Activated CD4-positive, alpha-beta memory T cell treated with anti-CD3 and anti-CD28 coated beads for 36 hours (primary cell): Measurements from ENCODE around the gene PHLDA3. TPM values are rescaled to one million over a fixed set of nuclear protein-coding genes. Genes with fewer than 3 reads are reported as not detected.

Source experiments
- CTCF ChIA-PET: fragments of 350-600 bp; sonication (Branson Sonifier 250); formaldehyde crosslinking; loops from one replicate; lab custom pipeline; 2021; ENCODE audit warnings: antibody characterized with exemption, inconsistent platforms; lab: Charles Lee
- POLR2A ChIA-PET: fragments of 350-600 bp; sonication (Branson Sonifier 250); formaldehyde crosslinking; loops from one replicate; lab custom pipeline; 2021; ENCODE audit warnings: antibody characterized with exemption; lab: Charles Lee
- DNase-seq: peaks from one replicate; pipeline ENCODE4 v3.0.0-alpha.2; 2020
- H3K27ac Mint-ChIP-seq: one replicate; pipeline ENCODE4 v1.8.0; 2021; ENCODE audit warnings: mixed read lengths
- H3K27me3 Mint-ChIP-seq: one replicate; pipeline ENCODE4 v1.8.0; 2021; ENCODE audit warnings: mixed read lengths
- H3K36me3 Mint-ChIP-seq: one replicate; pipeline ENCODE4 v1.8.0; 2021; ENCODE audit warnings: mixed read lengths
- H3K4me1 Mint-ChIP-seq: one replicate; pipeline ENCODE4 v1.8.0; 2021; ENCODE audit warnings: low read depth, mixed read lengths
- H3K4me3 Mint-ChIP-seq: one replicate; pipeline ENCODE4 v1.8.0; 2021; ENCODE audit warnings: mild to moderate bottlenecking, mixed read lengths
- H3K9me3 Mint-ChIP-seq: one replicate; pipeline ENCODE4 v1.8.0; 2021; ENCODE audit warnings: mixed read lengths
- intact Hi-C: fragments of 100-400 bp; cut with micrococcal nuclease; formaldehyde crosslinking; loops from one replicate; pipeline ENCODE4 v1.15.1; 2023
- total RNA-seq, 2 experiments: library from RNA; stranded (reverse); gene quantifications; one replicate each; pipeline ENCODE4 v1.2.3, GENCODE V29; 2021

The PHLDA3 gene
- total RNA-seq, 2 experiments from 2014 or later, result 3.4 to 4.1 TPM

DNA sequence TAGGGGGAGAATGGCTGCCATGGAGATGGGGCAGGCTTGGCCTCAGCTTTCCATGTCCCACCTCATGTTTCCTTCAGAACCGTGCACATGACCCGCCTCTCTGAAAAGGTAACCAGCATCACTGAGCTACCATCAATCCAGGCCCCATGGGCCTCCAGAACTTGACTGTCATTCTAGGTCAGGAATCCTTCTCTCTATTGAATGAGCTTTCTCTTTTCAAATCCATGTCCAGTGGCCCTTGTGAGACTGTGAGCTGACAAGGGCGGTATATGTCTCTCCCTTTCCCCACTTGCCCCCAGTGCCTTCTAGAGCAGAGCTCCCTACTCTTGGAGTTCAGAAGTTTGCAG lies 33.5 kb upstream of the PHLDA3 start:
- no peak for DNase-seq
- no peaks in the 10 kb centered on the region for H3K27me3 Mint-ChIP-seq
- ChIA-PET CTCF (interaction anchor here (1.0 to 13.7 kb wide), 4 partner anchors 11 to 67 kb away, joined by 4 to 143 read pairs (median 40); no protein-coding TSS in a partner anchor), POLR2A (interaction anchor here (1.2 kb wide), 1 partner anchor 11 kb away, joined by 3 read pairs; no protein-coding TSS in a partner anchor)
- no peaks in the 10 kb centered on the region for H3K36me3 Mint-ChIP-seq
- intact Hi-C loops, result no loop called here
- H3K27ac Mint-ChIP-seq, result no peak overlapping the region
- H3K9me3 Mint-ChIP-seq, result no peaks in the 10 kb centered on the region
- H3K4me3 Mint-ChIP-seq, result no peak overlapping the region
- peaks cover 31% of the 10 kb centered on the region for H3K4me1 Mint-ChIP-seq

GRCh38 chr1:201501812-201502510 lies 33.0 kb upstream of the PHLDA3 start:
- POLR2A ChIA-PET, result interaction anchor here (1.2 kb wide), 1 partner anchor 11 kb away, joined by 3 read pairs; no protein-coding TSS in a partner anchor
- no peak overlapping the region for H3K27ac Mint-ChIP-seq
- no peak overlapping the region for H3K4me3 Mint-ChIP-seq

DNA sequence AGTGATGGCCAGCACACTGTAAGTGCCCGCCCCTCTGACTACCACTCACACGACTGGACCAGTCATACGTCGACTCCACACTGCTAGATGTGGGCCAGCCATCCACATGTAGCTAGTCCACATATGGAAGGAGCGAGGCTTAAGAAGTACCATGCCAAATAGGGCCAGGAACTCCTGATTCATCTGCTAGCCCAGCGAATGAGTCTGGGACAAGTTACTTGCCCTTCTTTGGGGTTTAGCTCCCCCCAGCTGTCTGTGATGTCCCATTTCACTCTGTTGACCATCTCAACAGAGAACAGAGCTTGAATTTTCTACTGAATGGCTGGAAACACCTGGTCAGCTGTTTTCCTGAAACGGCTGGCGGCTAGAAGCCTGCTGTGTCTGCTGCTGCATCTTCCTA lies 32.2 kb upstream of the PHLDA3 start:
- Mint-ChIP-seq H3K9me3 (no peaks in the 10 kb centered on the region), H3K27me3 (no peaks in the 10 kb centered on the region), H3K27ac (no peak overlapping the region), H3K36me3 (no peaks in the 10 kb centered on the region), H3K4me1 (peaks cover 24% of the 10 kb centered on the region), H3K4me3 (no peak overlapping the region)
- ChIA-PET POLR2A (no interaction called here), CTCF (interaction anchor here (0.9 to 13.7 kb wide), 4 partner anchors 12 to 66 kb away, joined by 3 to 143 read pairs (median 38); no protein-coding TSS in a partner anchor)
- intact Hi-C loops, result no loop called here
- DNase-seq, result no peak

More at GRCh38 chr1:201501812-201502510, 33.0 kb upstream of the PHLDA3 start:
- DNase-seq, result no peak
- no peaks in the 10 kb centered on the region for H3K27me3 Mint-ChIP-seq
- H3K36me3 Mint-ChIP-seq, result no peaks in the 10 kb centered on the region
- H3K4me1 Mint-ChIP-seq, result peaks cover 28% of the 10 kb centered on the region
- intact Hi-C loops, result no loop called here
- no peaks in the 10 kb centered on the region for H3K9me3 Mint-ChIP-seq
- CTCF ChIA-PET, result interaction anchor here (1.0 to 13.7 kb wide), 3 partner anchors 12 to 55 kb away, joined by 4 to 143 read pairs (median 73); no protein-coding TSS in a partner anchor

DNA sequence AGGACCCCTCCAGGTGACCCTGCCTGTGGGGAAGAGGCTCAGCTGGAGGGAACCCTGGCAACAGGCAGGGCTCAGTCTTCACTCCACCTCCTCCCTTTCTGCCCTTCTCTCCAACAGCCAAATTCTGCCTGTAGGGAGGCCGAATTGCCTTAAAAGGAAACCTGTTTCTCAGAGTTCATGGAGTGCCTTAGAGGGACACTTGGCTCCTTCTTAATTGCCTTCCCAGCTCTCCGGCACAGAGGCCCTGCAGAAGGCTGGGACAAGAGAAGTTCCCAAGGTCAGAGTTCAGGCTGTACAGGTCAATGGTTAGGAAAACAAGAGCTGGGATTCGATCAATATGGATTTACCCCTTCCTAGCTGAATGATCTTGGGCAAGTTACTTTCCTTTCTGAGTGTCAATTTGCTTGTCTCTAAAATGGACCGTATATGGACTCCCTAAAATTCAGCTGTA lies 31.7 kb upstream of the PHLDA3 start:
- ChIA-PET POLR2A (no interaction called here), CTCF (interaction anchor here (0.9 to 13.7 kb wide), 4 partner anchors 13 to 65 kb away, joined by 3 to 143 read pairs (median 38); no protein-coding TSS in a partner anchor)
- peaks cover 20% of the 10 kb centered on the region for H3K4me1 Mint-ChIP-seq
- no peaks in the 10 kb centered on the region for H3K9me3 Mint-ChIP-seq
- no peaks in the 10 kb centered on the region for H3K27me3 Mint-ChIP-seq
- H3K27ac Mint-ChIP-seq, result no peak overlapping the region
- no peak overlapping the region for H3K4me3 Mint-ChIP-seq
- no peaks in the 10 kb centered on the region for H3K36me3 Mint-ChIP-seq
- no peak for DNase-seq
- intact Hi-C loops, result no loop called here

DNA sequence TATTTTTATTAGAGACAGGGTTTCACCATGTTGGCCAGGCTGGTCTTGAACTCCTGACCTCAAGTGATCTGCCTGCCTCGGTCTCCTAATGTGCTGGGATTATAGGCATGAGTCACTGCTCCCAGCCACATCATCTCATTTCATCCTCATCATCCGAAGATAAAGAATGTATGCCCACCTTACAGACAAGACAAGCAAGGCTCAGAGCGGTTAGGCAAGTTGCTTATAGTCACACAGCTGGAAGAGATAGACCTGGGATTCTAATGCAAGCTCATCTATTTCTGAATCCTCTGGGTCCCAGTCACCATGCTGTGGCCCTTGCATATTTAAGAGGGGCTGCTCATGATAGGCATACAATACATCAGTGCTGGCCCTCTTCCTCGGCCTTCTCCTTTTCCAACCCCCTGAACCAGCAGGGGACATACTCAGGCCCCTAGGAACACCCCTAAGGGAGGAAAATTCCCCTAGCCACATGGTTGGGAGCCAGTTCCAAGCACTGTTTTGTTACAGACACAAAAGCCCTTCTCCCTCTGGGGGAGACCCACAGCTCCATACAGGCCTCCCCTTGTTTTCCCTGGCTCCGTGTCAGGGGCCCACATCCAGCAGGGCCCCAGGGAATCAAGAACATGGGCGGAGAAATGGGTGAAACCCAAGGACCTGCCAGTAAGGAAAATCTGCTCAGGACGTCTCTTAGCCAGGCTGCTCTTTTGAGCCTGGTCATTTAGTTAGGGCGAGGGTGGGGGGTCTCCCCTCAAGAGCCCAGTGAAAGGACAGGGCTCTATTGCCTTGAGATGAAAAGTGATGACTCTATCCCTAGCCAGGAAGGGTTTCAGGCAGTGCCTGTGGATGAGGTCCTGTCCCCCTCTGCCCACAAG lies 31.0 kb upstream of the PHLDA3 start:
- no peaks in the 10 kb centered on the region for H3K9me3 Mint-ChIP-seq
- H3K27me3 Mint-ChIP-seq, result no peaks in the 10 kb centered on the region
- ChIA-PET CTCF (interaction anchor here (1.1 to 13.7 kb wide), 4 partner anchors 14 to 65 kb away, joined by 3 to 143 read pairs (median 14); no protein-coding TSS in a partner anchor), POLR2A (interaction anchor here (1.0 kb wide), 1 partner anchor 13 kb away, joined by 3 read pairs; no protein-coding TSS in a partner anchor)
- H3K4me3 Mint-ChIP-seq, result no peak overlapping the region
- H3K27ac Mint-ChIP-seq, result no peak overlapping the region
- H3K4me1 Mint-ChIP-seq, result peaks cover 13% of the 10 kb centered on the region
- DNase-seq, result no peak
- intact Hi-C loops, result no loop called here
- no peaks in the 10 kb centered on the region for H3K36me3 Mint-ChIP-seq

DNA sequence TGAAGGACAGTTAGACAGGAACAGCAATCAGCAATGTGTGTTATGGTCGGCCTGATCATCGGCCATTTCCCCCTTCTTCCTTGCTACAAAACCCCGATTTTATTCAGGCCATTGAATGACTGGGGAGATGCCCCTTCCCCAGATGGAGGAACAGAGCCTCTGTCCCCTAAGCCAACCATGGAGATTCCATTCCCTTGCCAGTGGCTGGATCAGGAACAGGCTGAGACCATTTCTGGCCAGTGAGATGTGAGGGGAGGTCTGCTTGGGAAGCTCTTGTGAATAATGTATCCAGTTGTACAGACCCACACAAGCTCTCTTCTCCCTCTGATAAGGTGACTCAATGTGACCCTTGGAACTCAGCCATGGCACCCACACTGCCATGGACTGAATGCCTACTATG lies 30.2 kb upstream of the PHLDA3 start:
- intact Hi-C loops, result no loop called here
- peaks cover 4% of the 10 kb centered on the region for H3K36me3 Mint-ChIP-seq
- no peak overlapping the region for H3K27ac Mint-ChIP-seq
- H3K9me3 Mint-ChIP-seq, result no peaks in the 10 kb centered on the region
- H3K4me3 Mint-ChIP-seq, result no peak overlapping the region
- DNase-seq, result no peak
- no peaks in the 10 kb centered on the region for H3K27me3 Mint-ChIP-seq
- CTCF ChIA-PET, result interaction anchor here (1.8 to 13.7 kb wide), 3 partner anchors 14 to 64 kb away, joined by 5 to 143 read pairs (median 23); no protein-coding TSS in a partner anchor
- peaks cover 10% of the 10 kb centered on the region for H3K4me1 Mint-ChIP-seq
- POLR2A ChIA-PET, result interaction anchor here (1.0 kb wide), 1 partner anchor 14 kb away, joined by 3 read pairs; no protein-coding TSS in a partner anchor

DNA sequence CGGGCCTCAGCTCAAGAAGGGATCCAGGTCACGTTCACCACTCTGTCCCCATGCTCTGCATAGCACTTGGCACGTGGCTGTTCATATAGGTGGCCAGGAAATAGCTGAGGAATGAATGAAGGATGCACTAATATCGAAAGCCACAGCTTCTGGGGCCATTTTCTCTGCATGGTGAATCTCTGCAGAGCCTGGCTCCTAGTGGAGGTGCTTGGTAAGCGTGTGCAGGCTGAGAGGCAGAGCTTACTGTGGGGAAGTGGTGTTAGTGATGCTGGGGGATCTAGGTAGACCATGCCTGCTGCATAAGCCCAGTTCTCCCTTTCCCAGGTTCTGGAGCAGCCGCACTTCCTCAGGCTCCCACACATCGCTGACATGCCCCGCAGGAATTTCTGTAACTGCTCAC lies 29.6 kb upstream of the PHLDA3 start:
- Mint-ChIP-seq H3K9me3 (no peaks in the 10 kb centered on the region), H3K27ac (no peak overlapping the region), H3K36me3 (peaks cover 7% of the 10 kb centered on the region), H3K4me1 (peaks cover 5% of the 10 kb centered on the region), H3K4me3 (no peak overlapping the region), H3K27me3 (no peaks in the 10 kb centered on the region)
- ChIA-PET CTCF (interaction anchor here (1.8 to 13.7 kb wide), 3 partner anchors 15 to 63 kb away, joined by 5 to 143 read pairs (median 23); no protein-coding TSS in a partner anchor), POLR2A (no interaction called here)
- intact Hi-C loops, result no loop called here
- DNase-seq, result no peak

GRCh38 chr1:201497935-201498509 lies 29.0 kb upstream of the PHLDA3 start:
- no peak for DNase-seq
- Mint-ChIP-seq H3K36me3 (peaks cover 11% of the 10 kb centered on the region), H3K27me3 (no peaks in the 10 kb centered on the region), H3K9me3 (no peaks in the 10 kb centered on the region), H3K4me3 (no peak overlapping the region), H3K4me1 (no peaks in the 10 kb centered on the region), H3K27ac (no peak overlapping the region)
- CTCF ChIA-PET, result interaction anchor here (1.8 to 13.7 kb wide), 3 partner anchors 16 to 62 kb away, joined by 5 to 143 read pairs (median 23); no protein-coding TSS in a partner anchor
- POLR2A ChIA-PET, result no interaction called here
- intact Hi-C loops, result no loop called here

GRCh38 chr1:201496296-201496690 lies 27.3 kb upstream of the PHLDA3 start:
- H3K27me3 Mint-ChIP-seq, result no peaks in the 10 kb centered on the region
- no peak overlapping the region for H3K27ac Mint-ChIP-seq
- H3K4me3 Mint-ChIP-seq, result no peak overlapping the region
- ChIA-PET CTCF (interaction anchor here (1.0 to 13.7 kb wide), 3 partner anchors 11 to 17 kb away, joined by 4 to 143 read pairs (median 23); partner anchors contain the start of gene CSRP1), POLR2A (no interaction called here)
- H3K9me3 Mint-ChIP-seq, result no peaks in the 10 kb centered on the region
- no peak for DNase-seq
- intact Hi-C loops, result no loop called here
- peaks cover 11% of the 10 kb centered on the region for H3K36me3 Mint-ChIP-seq
- H3K4me1 Mint-ChIP-seq, result no peaks in the 10 kb centered on the region

DNA sequence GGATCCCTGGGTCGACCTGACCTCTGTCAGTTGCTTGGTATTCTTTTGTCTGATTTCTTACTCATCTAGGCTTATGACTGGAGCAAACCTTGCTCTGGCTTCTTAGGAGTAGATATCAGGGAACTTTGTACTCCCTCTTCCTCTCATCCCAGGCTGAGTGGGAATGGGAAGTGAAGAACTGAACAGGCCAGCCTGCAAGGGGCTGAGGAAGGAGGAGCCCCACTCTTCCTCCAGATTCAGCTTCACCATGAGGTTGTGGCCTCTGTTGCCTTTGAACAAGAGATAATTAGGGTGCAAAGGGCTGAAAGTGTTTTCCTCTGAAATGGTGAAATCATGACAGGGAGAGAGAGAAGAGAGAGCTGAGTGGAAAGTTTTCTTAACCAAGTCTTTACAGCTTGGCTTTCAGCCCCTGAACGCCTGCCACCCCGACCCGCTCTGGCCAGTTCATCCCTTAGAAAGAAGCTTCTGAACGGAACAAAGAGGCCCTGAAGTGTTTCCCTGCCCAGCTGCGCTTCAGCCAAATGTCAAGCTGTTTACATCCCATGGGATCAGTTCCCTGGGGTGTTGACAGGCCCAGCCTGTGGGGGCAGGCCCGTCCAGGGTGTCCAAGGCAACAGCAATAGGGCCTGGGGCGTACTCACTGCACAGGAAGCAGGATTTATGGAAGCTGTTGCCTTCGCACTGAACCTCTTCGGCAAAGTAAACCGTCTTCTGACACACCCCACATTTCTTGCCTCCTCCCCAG lies 26.7 kb upstream of the PHLDA3 start:
- ChIA-PET POLR2A (no interaction called here), CTCF (interaction anchor here (0.6 to 13.7 kb wide), 4 partner anchors 12 to 212 kb away, joined by 3 to 143 read pairs (median 14); partner anchors contain the start of gene CSRP1)
- intact Hi-C loops, result no loop called here
- Mint-ChIP-seq H3K4me1 (no peaks in the 10 kb centered on the region), H3K9me3 (no peaks in the 10 kb centered on the region), H3K27ac (no peak overlapping the region), H3K27me3 (no peaks in the 10 kb centered on the region), H3K4me3 (no peak overlapping the region), H3K36me3 (peaks cover 11% of the 10 kb centered on the region)
- DNase-seq, result no peak
